ENCODE data around the gene SFTPA1. TPM values are rescaled to one million over a fixed set of nuclear protein-coding genes. Genes with fewer than 3 reads are reported as not detected.
"Not testable (repeated sequence)": the region's sequence is repeated elsewhere in the genome, so short reads cannot be mapped to it uniquely, and the experiment has no call there.

The SFTPA1 gene
- total RNA-seq (1 to 10 TPM in 1 of 7 donors, not detected in 6; 1.4 TPM), polyA plus RNA-seq (1 to 10 TPM in 1 of 3 donors, under 1 TPM in 2; 0.30 to 1.4 (median 0.80) TPM)
- long read RNA-seq, donor 1: 0 reads
- long read RNA-seq, donor 2: 0 reads

DNA sequence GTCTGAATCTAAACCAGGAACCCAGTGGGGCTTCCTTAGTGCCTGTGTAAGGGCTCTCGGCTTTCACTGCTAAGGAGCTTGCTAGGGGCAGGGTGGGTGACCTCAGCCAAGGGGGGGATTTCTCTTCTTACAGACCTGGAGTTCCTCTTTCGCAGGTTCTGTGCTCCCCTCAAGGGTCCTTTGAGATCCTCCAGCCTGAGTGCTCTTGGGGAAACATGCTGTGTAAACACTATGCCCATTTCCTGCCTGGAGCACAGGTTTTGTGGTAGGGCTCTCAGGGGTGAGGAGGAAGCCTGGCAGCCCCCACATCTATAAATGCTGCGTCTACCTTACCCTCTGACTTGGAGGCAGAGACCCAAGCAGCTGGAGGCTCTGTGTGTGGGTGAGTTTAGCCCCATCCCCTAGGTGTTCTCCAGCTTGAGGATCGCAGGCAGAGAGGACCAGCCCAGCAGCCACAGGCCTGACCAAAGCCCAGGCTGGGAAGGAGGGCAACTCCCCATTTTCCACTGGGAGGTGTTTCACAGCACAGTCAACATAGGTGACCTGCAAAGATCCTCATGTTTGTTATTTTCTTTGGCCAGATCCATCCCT is at the start of gene SFTPA1:
TSS of gene SFTPA1 (plus strand) at position 339 of the 591 bp plus-strand sequence. CDS start 887 bp downstream, outside the sequence.
- intact Hi-C loops (cut with DNase I; ENCODE audit: low total_unique reads): no loop called here
- Histone ChIP-seq H3K4me3 (no peak within 1 kb of the TSS), H3K4me1 (no peaks in the 10 kb centered on the region), H3K36me3 (no peaks in the 10 kb centered on the region), H3K27ac (no peak within 1 kb of the TSS), H3K27me3 (replicated peaks in 1 of 7) (no peaks in the 10 kb centered on the region), H3K9me3 (no peaks in the 10 kb centered on the region)
- WGBS, 5 donors: 37 to 57% (median 38%) methylated on average over 1 to 4 of the region's 4 CpGs
- DNase-seq: no peak
- TF ChIP-seq, protein P1, sequence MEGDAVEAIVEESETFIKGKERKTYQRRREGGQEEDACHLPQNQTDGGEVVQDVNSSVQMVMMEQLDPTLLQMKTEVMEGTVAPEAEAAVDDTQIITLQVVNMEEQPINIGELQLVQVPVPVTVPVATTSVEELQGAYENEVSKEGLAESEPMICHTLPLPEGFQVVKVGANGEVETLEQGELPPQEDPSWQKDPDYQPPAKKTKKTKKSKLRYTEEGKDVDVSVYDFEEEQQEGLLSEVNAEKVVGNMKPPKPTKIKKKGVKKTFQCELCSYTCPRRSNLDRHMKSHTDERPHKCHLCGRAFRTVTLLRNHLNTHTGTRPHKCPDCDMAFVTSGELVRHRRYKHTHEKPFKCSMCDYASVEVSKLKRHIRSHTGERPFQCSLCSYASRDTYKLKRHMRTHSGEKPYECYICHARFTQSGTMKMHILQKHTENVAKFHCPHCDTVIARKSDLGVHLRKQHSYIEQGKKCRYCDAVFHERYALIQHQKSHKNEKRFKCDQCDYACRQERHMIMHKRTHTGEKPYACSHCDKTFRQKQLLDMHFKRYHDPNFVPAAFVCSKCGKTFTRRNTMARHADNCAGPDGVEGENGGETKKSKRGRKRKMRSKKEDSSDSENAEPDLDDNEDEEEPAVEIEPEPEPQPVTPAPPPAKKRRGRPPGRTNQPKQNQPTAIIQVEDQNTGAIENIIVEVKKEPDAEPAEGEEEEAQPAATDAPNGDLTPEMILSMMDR (IDR thresholded peaks at IDR 0.05 in 8 of 11, conservative IDR thresholded peaks at IDR 0.05 in 3 of 11): no peak
- TF ChIP-seq POLR2AphosphoS5 (IDR thresholded peaks at IDR 0.05) (no peak), POLR2A (IDR thresholded peaks at IDR 0.05) (no peak)

DNA sequence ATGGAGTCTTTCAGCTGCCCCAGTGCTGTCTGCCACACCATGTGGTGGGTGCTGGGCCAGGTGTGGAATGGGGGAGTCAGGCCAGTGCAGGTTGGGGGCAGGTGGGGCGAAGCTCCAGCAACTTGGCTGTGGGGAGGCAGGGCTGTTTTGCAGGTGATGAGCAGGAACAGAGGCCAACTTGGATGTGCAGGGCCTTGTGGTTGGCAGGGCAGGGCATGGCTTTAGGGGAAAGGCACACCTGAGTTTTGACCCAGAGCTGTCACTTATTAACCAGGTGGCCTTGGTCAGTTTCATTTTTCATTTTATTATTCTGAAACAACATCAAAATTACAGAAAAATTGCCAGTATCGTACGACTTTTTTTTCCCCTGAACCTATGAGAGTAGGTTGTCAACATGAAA is 49.5 kb upstream of the SFTPA1 start:
- TF ChIP-seq, protein P1 (IDR thresholded peaks at IDR 0.05 in 8 of 11, conservative IDR thresholded peaks at IDR 0.05 in 3 of 11): no peak
- TF ChIP-seq POLR2A (IDR thresholded peaks at IDR 0.05) (no peak), POLR2AphosphoS5 (IDR thresholded peaks at IDR 0.05) (no peak)
- Histone ChIP-seq H3K4me3 (no peak overlapping the region), H3K36me3 (no peaks in the 10 kb centered on the region), H3K9me3 (no peaks in the 10 kb centered on the region), H3K27me3 (replicated peaks in 1 of 7) (peaks cover 0 to 13% (median 3%) of the 10 kb centered on the region in 7 donors), H3K4me1 (peaks cover 0 to 8% (median 1%) of the 10 kb centered on the region in 6 donors), H3K27ac (no peak overlapping the region)
- DNase-seq: no peak
- intact Hi-C loops (cut with DNase I; ENCODE audit: low total_unique reads): loop anchor here (5.0 kb wide), 1 partner anchor 366 kb away; no protein-coding TSS in a partner anchor
- WGBS, 5 donors: 78 to 92% (median 86%) methylated on average over 3 of the region's 3 CpGs

DNA sequence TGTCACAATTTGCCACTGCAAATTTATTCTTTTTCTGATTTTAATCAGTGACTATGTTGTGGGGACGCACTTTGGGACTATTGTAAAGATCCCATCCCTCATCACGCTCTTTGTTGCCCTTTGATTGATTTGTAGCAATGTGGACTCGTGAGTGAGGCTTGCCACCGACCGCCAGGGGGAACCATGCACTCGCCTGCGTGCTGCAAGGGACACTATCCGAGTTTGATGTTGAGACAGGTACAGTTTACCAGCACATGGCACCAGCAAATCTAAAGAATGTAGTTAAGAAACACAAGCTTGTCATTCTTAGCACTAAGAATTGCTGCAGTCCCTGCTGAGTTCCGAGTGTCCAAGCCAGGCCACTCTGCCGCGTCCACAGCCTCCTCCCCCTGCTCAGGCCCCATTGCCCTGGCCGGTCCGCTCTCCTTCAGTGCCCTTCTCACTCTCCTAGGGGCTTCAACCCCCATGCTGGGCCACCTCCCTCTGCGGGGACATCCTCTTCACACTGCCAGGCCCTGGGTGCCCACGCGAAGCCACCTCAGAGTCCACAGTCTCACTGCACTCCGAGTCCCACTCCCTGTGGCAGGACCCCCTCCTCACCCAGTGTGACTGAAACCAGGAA is 48.5 kb upstream of the SFTPA1 start:
- Histone ChIP-seq H3K36me3 (no peaks in the 10 kb centered on the region), H3K9me3 (no peaks in the 10 kb centered on the region), H3K27me3 (replicated peaks in 1 of 7) (peaks cover 0 to 13% (median 3%) of the 10 kb centered on the region in 7 donors), H3K4me3 (no peak overlapping the region), H3K4me1 (peaks cover 0 to 8% (median 1%) of the 10 kb centered on the region in 6 donors), H3K27ac (no peak overlapping the region)
- 13 to 26% (median 20%) methylated on average over 15 to 17 of the region's 17 CpGs for WGBS, 5 donors
- TF ChIP-seq, protein P1 (IDR thresholded peaks at IDR 0.05 in 8 of 11, conservative IDR thresholded peaks at IDR 0.05 in 3 of 11): peak; percentile 11 to 78 (median 70)
- no peak for TF ChIP-seq POLR2A (IDR thresholded peaks at IDR 0.05)
- peak; percentile 89 for DNase-seq
- intact Hi-C loops (cut with DNase I; ENCODE audit: low total_unique reads): loop anchor here (5.0 kb wide), 1 partner anchor 365 kb away; no protein-coding TSS in a partner anchor

DNA sequence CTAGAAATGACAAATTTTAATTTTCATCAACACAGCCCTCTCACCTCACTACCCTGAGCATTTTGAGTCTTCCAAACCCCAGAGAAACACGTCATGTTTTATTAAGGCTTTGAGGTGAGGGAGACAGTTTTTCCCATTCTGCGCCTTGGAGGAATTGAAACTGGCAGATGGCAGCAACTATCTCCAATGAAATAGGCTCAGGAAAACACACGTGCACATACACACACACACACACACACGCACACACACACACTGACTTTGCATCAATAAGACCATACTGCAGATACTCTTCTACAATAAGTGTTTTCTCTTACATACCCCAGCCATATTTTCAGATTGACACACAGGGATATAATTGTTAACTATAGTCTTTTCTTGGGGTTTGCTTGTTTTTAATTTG is 47.3 kb upstream of the SFTPA1 start:
- Histone ChIP-seq H3K9me3 (no peaks in the 10 kb centered on the region), H3K4me3 (no peak overlapping the region), H3K36me3 (no peaks in the 10 kb centered on the region), H3K4me1 (peaks cover 0 to 8% (median 1%) of the 10 kb centered on the region in 6 donors), H3K27me3 (replicated peaks in 1 of 7) (peaks cover 0 to 20% (median 3%) of the 10 kb centered on the region in 7 donors), H3K27ac (no peak overlapping the region)
- WGBS, 5 donors: 60 to 72% (median 63%) methylated on average over 4 of the region's 4 CpGs
- no peak for TF ChIP-seq POLR2A (IDR thresholded peaks at IDR 0.05)
- TF ChIP-seq, protein P1 (IDR thresholded peaks at IDR 0.05 in 8 of 11, conservative IDR thresholded peaks at IDR 0.05 in 3 of 11): no peak
- TF ChIP-seq POLR2AphosphoS5 (IDR thresholded peaks at IDR 0.05): no peak
- intact Hi-C loops (cut with DNase I; ENCODE audit: low total_unique reads): loop anchor here (5.0 kb wide), 1 partner anchor 364 kb away; no protein-coding TSS in a partner anchor
- DNase-seq: no peak

DNA sequence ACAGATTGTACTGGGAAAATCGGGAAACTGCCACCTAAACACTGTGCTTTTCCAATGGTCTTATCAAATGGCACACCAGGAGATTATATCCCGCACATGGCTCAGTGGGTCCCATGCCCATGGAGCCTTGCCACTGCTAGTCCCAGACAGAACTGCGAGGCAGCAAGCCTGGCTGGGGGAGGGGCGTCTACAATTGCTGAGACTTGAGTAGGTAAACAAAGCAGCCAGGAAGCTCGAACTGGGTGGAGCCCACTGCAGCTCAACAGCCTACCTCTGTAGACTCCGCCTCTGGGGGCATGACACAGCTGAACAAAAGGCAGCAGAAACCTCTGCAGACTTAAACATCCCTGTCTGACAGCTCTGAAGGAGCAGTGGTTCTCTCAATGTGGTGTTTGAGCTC is 40.1 kb upstream of the SFTPA1 start:
- DNase-seq; intact Hi-C loops (cut with DNase I; ENCODE audit: low total_unique reads); H3K4me1 ChIP-seq; H3K27ac ChIP-seq; H3K36me3 ChIP-seq; H3K4me3 ChIP-seq: not testable (repeated sequence)
- WGBS, 5 donors: 80 to 89% (median 87%) methylated on average over 6 of the region's 6 CpGs
- H3K27me3 ChIP-seq (replicated peaks in 1 of 7): peaks cover 0 to 26% (median 6%) of the 10 kb centered on the region in 7 donors
- peaks cover 0 to 27% (median 9%) of the 10 kb centered on the region in 8 donors for H3K9me3 ChIP-seq

Measured in spleen (tissue), 13 donors.